ENCODE results near the gene RAB34. TPM values are rescaled to one million over a fixed set of nuclear protein-coding genes. Genes with fewer than 3 reads are reported as not detected.

The RAB34 gene
- total and polyA plus RNA-seq, 2 donors (not counting 1 experiment from before 2014, with no cell fraction given): 17.1 to 18.0 TPM

DNA sequence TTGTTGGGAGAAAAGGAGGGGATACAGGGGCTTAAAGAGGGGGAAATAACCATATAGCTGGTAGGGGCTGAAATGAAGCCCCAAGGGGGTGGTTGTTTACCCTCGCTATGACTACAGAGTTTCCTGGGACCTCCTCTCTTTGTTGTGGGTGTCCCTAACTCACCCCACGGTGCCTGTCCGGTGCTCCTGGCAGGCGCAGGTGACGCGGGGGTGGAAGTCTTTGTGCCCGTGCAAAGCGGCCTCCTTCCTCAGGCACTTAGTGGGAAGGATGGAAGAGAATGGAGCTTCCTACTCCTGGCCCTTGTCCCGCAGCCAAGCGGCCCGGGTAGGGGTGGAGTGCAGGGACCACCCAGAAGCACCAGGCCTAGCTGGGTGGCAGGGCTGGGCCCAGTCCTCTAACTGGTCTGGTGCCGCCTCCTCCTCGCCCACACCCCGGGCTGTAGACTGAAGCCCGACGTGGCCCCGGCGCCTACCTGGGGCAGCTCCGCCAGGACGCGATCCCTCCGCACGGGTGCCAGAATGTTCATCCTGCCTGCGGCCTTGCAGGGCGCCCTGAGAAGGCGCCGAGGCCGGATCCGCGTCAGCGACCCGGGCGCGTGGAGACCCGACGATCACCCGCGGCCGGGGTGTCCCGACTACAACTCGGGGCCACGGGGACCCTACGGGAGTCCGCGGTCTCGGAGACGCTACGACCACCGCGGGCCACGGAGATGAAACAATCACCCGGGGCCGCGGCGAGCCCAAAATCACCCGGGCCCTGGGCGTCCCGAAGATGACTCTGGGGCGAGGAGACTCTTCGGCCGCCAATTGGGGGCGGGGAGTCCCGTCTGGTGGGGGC, 709 bp downstream of the RAB34 start:
- CTCF ChIA-PET: interaction anchor here (1.0 to 1.9 kb wide), 2 partner anchors 9 to 11 kb away, joined by 4 to 6 read pairs; partner anchors contain the start of gene TLCD1
- peaks cover 46% of the 10 kb centered on the region for H3K4me1 Mint-ChIP-seq
- 23% methylated on average over 58 of the region's 63 CpGs for WGBS (ENCODE audit: insufficient coverage)

More for the DNA sequence above, 709 bp downstream of the RAB34 start:
- H3K9me3 Mint-ChIP-seq (ENCODE audit: insufficient read depth): no peaks in the 10 kb centered on the region
- peaks cover 0 to 8% (median 2%) of the 10 kb centered on the region in 4 experiments for H3K27me3 ChIP-seq (replicated peaks in 1 of 4; ENCODE audit: control extremely low read depth in 1 of 4, control insufficient read depth in 3 of 4, insufficient read depth in 4 of 4, low read length in 3 of 4)
- DNase-seq (peak; percentile 52), ATAC-seq (ENCODE audit: low read depth) (no peak)
- H3K36me3 ChIP-seq (replicated peaks in 1 of 2; ENCODE audit: control extremely low read depth in 1 of 2, control insufficient read depth in 1 of 2, extremely low read depth in 1 of 2, insufficient read depth in 2 of 2, low read length in 1 of 2): peaks cover 0 to 12% of the 10 kb centered on the region in 2 experiments
- peak overlapping the region; percentile 56 to 71 for H3K27ac ChIP-seq (ENCODE audit: low read length in 2 of 2)
- H3K27ac Mint-ChIP-seq: peak overlapping the region; percentile 81
- no peaks in the 10 kb centered on the region for H3K9me3 ChIP-seq (ENCODE audit: control extremely low read depth in 1 of 3, control insufficient read depth in 2 of 3, insufficient read depth in 1 of 3, low read length in 2 of 3)
- TF ChIP-seq, protein P1, sequence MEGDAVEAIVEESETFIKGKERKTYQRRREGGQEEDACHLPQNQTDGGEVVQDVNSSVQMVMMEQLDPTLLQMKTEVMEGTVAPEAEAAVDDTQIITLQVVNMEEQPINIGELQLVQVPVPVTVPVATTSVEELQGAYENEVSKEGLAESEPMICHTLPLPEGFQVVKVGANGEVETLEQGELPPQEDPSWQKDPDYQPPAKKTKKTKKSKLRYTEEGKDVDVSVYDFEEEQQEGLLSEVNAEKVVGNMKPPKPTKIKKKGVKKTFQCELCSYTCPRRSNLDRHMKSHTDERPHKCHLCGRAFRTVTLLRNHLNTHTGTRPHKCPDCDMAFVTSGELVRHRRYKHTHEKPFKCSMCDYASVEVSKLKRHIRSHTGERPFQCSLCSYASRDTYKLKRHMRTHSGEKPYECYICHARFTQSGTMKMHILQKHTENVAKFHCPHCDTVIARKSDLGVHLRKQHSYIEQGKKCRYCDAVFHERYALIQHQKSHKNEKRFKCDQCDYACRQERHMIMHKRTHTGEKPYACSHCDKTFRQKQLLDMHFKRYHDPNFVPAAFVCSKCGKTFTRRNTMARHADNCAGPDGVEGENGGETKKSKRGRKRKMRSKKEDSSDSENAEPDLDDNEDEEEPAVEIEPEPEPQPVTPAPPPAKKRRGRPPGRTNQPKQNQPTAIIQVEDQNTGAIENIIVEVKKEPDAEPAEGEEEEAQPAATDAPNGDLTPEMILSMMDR (IDR thresholded peaks at IDR 0.05): no peak
- TF ChIP-seq EZH2 (IDR thresholded peaks at IDR 0.05; ENCODE audit: borderline replicate concordance, insufficient read depth, low read depth, low read length, poor library complexity, severe bottlenecking): no peak
- peak overlapping the region; percentile 62 for H3K9ac ChIP-seq (ENCODE audit: low read length)
- POLR2A ChIA-PET: interaction anchor here (1.1 to 1.2 kb wide), 2 partner anchors 11 to 20 kb away, joined by 3 read pairs; no protein-coding TSS in a partner anchor
- H3K4me3 Mint-ChIP-seq: peak overlapping the region; percentile 79
- H3K27me3 Mint-ChIP-seq: no peaks in the 10 kb centered on the region
- peak overlapping the region; percentile 85 for H2AFZ ChIP-seq (ENCODE audit: insufficient read depth, low read depth, low read length, poor library complexity, severe bottlenecking)
- peak overlapping the region in 4 of 5 experiments; percentile 46 to 61 (median 52) for H3K4me3 ChIP-seq (ENCODE audit: control extremely low read depth in 1 of 5, extremely low read depth in 1 of 5, insufficient read depth in 1 of 5, low read depth in 2 of 5, low read length in 4 of 5)
- peaks cover 21% of the 10 kb centered on the region for H3K79me2 ChIP-seq (ENCODE audit: control insufficient read depth, insufficient read depth, low read length)
- peaks cover 44 to 57% of the 10 kb centered on the region in 2 donors for H3K4me1 ChIP-seq (ENCODE audit: control insufficient read depth in 2 of 2, insufficient read depth in 2 of 2, low read length in 2 of 2)
- peaks cover 20% of the 10 kb centered on the region for H4K20me1 ChIP-seq (ENCODE audit: control insufficient read depth, insufficient read depth, low read length, poor library complexity, severe bottlenecking)
- H3K4me2 ChIP-seq (replicated peaks; ENCODE audit: low read depth, low read length, poor library complexity, severe bottlenecking): peak overlapping the region; percentile 85
- intact Hi-C loops (cut with micrococcal nuclease): loop anchor here (5.0 to 10.0 kb wide), 4 partner anchors 35 to 575 kb away; partner anchors contain the start of genes ALDOC, NUFIP2 and PIGS
